ENCODE data around the gene RABGAP1L.
"Not testable (repeated sequence)": the region's sequence is repeated elsewhere in the genome, so short reads cannot be mapped to it uniquely, and the experiment has no call there.

RABGAP1L gene

GRCh38 chr1:174682419-174683008 is 523.2 kb downstream of the RABGAP1L start:
- ChIA-PET CTCF (no interaction called here), POLR2A (ENCODE audit: low non-redundant PET) (no interaction called here)
- TF ChIP-seq, protein P1, sequence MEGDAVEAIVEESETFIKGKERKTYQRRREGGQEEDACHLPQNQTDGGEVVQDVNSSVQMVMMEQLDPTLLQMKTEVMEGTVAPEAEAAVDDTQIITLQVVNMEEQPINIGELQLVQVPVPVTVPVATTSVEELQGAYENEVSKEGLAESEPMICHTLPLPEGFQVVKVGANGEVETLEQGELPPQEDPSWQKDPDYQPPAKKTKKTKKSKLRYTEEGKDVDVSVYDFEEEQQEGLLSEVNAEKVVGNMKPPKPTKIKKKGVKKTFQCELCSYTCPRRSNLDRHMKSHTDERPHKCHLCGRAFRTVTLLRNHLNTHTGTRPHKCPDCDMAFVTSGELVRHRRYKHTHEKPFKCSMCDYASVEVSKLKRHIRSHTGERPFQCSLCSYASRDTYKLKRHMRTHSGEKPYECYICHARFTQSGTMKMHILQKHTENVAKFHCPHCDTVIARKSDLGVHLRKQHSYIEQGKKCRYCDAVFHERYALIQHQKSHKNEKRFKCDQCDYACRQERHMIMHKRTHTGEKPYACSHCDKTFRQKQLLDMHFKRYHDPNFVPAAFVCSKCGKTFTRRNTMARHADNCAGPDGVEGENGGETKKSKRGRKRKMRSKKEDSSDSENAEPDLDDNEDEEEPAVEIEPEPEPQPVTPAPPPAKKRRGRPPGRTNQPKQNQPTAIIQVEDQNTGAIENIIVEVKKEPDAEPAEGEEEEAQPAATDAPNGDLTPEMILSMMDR (conservative IDR thresholded peaks at IDR 0.05; ENCODE audit: low read depth) = no peak
- DNase-seq (ENCODE audit: low spot score) = no peak
- no peak overlapping the region for H3K27ac ChIP-seq

GRCh38 chr1:174686213-174686612 is 526.9 kb downstream of the RABGAP1L start:
- TF ChIP-seq, protein P1 (conservative IDR thresholded peaks at IDR 0.05; ENCODE audit: low read depth) = no peak
- H3K27ac ChIP-seq = no peak overlapping the region
- ChIA-PET CTCF (no interaction called here), POLR2A (ENCODE audit: low non-redundant PET) (no interaction called here)
- no peak for DNase-seq (ENCODE audit: low spot score)

GRCh38 chr1:174689524-174689923 is 530.2 kb downstream of the RABGAP1L start:
- no peak overlapping the region for H3K27ac ChIP-seq
- CTCF ChIA-PET = no interaction called here
- TF ChIP-seq, protein P1 (conservative IDR thresholded peaks at IDR 0.05; ENCODE audit: low read depth) = no peak
- POLR2A ChIA-PET (ENCODE audit: low non-redundant PET) = no interaction called here
- DNase-seq (ENCODE audit: low spot score) = no peak

GRCh38 chr1:174690266-174690665 is 530.9 kb downstream of the RABGAP1L start:
- no peak for DNase-seq (ENCODE audit: low spot score)
- TF ChIP-seq, protein P1 (conservative IDR thresholded peaks at IDR 0.05; ENCODE audit: low read depth) = no peak
- ChIA-PET CTCF (interaction anchor here (0.6 kb wide), 2 partner anchors 36 to 193 kb away, joined by 4 to 5 read pairs; no protein-coding TSS in a partner anchor), POLR2A (ENCODE audit: low non-redundant PET) (no interaction called here)
- H3K27ac ChIP-seq = no peak overlapping the region

DNA sequence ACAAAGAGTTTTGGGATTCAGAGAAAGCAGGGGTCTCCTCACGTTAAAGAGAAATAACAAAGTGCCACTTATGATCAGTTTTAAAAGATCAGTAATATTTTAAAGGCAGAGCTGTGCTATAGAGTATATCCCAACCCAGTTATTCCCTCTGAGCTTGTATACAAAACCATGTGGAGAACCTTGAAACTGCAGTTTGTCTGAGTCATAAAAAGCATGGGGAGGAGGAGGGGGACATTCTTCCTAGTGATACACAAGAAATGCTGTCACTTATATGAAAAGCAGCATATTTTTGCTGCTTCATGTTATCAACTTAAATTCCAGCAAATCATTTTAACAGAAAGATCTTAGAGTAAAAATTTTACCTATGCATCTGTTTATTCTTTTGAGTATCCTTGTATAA is 533.0 kb downstream of the RABGAP1L start:
- no peak overlapping the region for H3K27ac ChIP-seq
- ChIA-PET CTCF (interaction anchor here (0.6 kb wide), 1 partner anchor 175 kb away, joined by 3 read pairs; no protein-coding TSS in a partner anchor), POLR2A (ENCODE audit: low non-redundant PET) (no interaction called here)
- TF ChIP-seq, protein P1 (conservative IDR thresholded peaks at IDR 0.05; ENCODE audit: low read depth) = no peak
- DNase-seq (ENCODE audit: low spot score) = peak; percentile 17

- TF ChIP-seq, protein P1 (conservative IDR thresholded peaks at IDR 0.05; ENCODE audit: low read depth) = no peak
- CTCF ChIA-PET = no interaction called here
- DNase-seq (ENCODE audit: low spot score) = no peak
- H3K27ac ChIP-seq = no peak overlapping the region
- POLR2A ChIA-PET (ENCODE audit: low non-redundant PET) = no interaction called here
Measured at GRCh38 chr1:174693085-174693484, 533.8 kb downstream of the RABGAP1L start.

DNA sequence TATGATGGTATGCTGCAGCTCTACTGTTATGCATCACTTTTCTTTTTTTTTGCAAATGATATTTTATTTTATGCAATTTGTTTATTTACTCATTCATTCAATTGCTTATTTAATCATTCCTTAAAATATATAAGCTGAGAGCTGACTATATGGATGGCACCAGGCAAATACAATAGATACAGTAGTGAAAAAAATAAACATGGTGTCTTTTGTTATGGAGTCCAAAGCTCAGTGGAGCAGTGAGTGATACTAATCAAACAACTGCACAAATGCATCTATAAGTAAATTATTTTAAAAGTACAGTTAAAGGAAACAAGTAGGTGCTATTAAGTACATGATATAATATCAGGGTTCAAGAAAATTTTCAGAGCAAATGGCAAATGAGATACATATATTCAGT is 534.2 kb downstream of the RABGAP1L start:
- DNase-seq (ENCODE audit: low spot score); POLR2A ChIA-PET (ENCODE audit: low non-redundant PET); CTCF ChIA-PET; H3K27ac ChIP-seq: not testable (repeated sequence)

Data from RWPE1 (cell line).